ENCODE results near the gene TNFRSF4.

DNA sequence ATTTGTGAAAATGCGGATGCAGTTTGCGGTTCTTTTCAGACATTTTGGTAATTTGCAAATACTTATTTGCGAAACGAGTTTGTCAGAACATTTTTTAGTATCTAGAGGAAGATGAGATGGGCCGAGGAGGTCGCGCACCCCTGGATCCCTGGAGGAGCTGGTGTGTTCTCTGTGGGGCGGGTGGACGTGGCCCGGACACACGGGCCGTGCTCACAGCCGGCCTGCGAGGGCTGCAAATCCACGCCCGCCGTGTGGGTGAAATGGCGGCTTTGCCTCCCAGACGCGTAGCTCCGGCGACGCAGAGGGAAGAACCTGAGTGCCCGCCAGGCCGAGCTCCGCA is 49.6 kb downstream of the TNFRSF4 start:
- TF ChIP-seq, protein P1, sequence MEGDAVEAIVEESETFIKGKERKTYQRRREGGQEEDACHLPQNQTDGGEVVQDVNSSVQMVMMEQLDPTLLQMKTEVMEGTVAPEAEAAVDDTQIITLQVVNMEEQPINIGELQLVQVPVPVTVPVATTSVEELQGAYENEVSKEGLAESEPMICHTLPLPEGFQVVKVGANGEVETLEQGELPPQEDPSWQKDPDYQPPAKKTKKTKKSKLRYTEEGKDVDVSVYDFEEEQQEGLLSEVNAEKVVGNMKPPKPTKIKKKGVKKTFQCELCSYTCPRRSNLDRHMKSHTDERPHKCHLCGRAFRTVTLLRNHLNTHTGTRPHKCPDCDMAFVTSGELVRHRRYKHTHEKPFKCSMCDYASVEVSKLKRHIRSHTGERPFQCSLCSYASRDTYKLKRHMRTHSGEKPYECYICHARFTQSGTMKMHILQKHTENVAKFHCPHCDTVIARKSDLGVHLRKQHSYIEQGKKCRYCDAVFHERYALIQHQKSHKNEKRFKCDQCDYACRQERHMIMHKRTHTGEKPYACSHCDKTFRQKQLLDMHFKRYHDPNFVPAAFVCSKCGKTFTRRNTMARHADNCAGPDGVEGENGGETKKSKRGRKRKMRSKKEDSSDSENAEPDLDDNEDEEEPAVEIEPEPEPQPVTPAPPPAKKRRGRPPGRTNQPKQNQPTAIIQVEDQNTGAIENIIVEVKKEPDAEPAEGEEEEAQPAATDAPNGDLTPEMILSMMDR (IDR thresholded peaks at IDR 0.05), result no peak
- TF ChIP-seq EZH2phosphoT487 (IDR thresholded peaks at IDR 0.05) (no peak), EZH2 (IDR thresholded peaks at IDR 0.05) (no peak)
